GM18505 (cell line): ENCODE results near the gene PALM2AKAP2.

Source experiments
- ATAC-seq: cut with Tn5 transposase; IDR thresholded peaks from one replicate; pipeline ENCODE4 v1.9.1; 2021; ENCODE audit not compliant: unreplicated experiment
- POLR2A ChIP-seq: IDR thresholded peaks from 4 replicates; pipeline ENCODE4 v1.6.1; 2011; ENCODE audit warnings: borderline replicate concordance; ENCODE audit not compliant: insufficient read depth, insufficient read length; ENCODE audit errors: extremely low read depth

PALM2AKAP2 gene

DNA sequence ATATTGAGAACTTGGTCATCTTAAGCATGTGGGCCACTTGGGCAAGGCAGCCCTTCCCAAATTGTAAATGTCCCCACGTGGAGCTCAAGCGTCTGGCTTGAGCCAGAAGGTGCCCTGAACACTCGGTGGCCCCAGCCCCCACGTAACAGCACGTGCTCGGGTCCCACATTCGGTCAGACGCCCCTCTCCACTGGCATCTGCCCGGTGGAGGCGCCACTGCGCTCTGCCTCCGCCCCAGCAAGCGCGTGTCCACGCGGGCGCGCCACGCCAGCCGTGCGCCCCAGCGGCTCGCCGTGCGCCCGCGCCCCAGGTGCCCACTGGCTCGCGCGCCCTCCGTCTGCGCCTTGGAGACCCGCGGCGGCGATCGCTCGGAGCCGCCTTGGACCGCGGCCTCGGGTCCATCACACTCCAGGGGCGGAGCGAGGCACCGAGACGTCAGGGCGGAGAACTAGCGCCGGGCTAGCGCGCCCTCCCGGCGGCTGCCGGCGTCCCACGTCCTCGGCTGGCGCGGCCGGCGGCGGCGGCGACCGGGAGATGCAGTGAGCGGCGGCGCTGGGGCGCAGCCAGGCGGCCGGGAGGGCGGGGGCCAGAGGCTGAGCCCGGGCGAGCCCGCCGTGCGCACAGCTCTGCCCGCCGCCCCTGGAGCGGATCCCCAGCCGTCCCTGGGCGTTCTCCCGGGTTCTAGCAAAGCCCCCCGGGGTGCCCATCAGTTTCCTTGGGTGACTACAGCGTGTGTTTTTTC is at the start of gene PALM2AKAP2:
Gene PALM2AKAP2 (plus strand): TSS at position 488 of the 742 bp plus-strand sequence. CDS start 291 bp downstream, outside the sequence.
- TF ChIP-seq POLR2A = no peak
- ATAC-seq = no peak

DNA sequence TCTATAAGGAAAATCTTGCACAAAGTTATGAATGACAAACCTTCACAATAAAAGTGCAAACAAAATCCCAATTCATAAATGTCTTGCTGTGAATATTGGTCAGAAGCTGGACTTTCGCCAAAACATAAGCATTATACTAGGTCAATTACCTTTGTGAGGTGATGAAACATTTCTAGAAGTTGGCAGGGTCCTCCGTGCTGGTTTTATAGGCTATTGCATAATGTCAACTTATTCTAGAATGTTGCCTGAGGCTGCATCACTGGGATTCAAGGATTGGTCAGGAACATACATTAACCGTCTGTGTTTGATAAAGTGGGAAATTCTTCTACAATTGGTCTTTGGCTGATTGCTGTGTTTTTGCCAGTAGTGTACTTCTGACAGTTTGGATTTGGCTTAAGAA is 49.8 kb upstream of the PALM2AKAP2 start:
- TF ChIP-seq POLR2A = no peak
- no peak for ATAC-seq

DNA sequence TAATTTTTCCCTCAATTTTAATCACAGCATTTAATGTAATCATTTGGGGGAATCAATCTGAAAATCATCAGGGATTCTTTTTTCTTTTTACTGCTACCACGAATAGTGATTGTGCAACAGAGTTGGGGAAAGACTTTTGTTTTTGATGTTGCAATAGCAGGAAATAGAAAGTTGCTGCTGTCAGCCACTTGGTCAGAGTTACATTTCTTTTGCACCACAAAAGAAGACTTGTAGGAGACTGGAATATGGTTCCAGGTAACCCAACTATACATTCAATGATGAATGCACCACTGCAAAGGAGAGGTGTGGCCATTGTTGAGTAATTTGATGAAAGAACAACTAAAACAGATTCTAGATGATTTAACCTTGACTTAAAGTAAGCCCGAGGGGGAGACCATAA is 46.3 kb upstream of the PALM2AKAP2 start:
- no peak for TF ChIP-seq POLR2A
- no peak for ATAC-seq

DNA sequence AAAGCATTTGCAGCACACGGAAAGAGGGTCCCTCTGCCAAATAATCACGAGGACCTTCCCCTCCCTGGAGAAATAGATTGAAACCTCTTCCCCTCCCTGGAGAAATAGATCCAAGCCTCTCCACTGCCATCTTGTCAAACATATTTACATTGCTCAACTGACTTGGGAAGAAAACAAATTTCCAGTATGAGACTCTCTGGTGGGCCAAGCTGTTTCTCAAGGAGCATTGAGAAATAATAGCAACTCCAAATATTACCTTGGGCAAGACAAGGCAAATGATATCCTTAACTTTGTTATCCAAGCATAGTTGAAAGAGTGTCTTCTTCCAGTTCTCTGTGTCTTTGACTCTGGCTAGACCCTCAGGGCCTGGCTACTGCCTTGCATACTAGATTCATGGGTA is 45.2 kb upstream of the PALM2AKAP2 start:
- no peak for ATAC-seq
- TF ChIP-seq POLR2A = no peak

DNA sequence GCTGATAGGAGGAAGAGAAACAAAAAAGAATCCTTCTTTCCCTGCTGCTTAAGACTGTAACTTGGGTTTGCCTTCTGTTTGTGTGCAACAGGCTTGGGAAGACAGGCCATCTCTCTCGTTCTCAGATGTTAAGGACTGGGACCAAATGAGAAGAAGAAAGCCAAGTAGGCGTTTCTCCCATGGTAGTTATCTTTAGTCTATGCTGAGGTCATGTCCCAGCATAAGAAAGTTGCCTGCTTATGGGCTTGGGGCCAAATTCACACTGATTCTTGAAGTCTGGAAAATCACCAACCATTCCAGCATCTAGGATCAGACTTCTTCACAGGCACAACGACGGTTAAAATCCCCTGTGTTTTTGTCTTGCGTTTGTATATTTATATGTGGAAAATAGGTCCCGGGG is 44.2 kb upstream of the PALM2AKAP2 start:
- ATAC-seq = no peak
- TF ChIP-seq POLR2A = no peak

GRCh38 chr9:109737295-109737694 is 42.7 kb upstream of the PALM2AKAP2 start:
- ATAC-seq = no peak
- TF ChIP-seq POLR2A = no peak

- no peak for TF ChIP-seq POLR2A
- ATAC-seq = no peak
Measured at GRCh38 chr9:109739760-109740159, 40.2 kb upstream of the PALM2AKAP2 start.

GRCh38 chr9:109742776-109743348 is 37.1 kb upstream of the PALM2AKAP2 start:
- no peak for ATAC-seq
- no peak for TF ChIP-seq POLR2A

DNA sequence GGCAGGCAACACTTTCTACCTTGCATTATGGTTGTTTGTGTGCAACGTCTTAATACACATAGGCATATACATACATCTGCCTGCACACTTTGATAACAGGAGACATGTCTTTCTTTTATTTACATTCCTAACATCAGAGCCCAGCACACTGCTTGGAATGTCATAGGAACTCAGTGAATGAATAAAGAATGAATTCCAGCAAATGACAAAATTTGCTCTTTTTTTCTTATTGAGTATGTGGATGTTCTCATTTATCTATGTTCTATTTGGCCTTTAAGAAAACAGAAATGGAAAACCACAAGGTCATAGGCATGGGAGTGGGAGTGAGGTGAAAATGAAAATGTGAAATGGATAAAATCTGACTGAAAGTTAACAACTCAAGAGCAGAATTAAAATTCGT is 36.3 kb upstream of the PALM2AKAP2 start:
- no peak for TF ChIP-seq POLR2A

GRCh38 chr9:109745335-109746283 is 34.4 kb upstream of the PALM2AKAP2 start:
- ATAC-seq = no peak
- no peak for TF ChIP-seq POLR2A

More for the DNA sequence above, 36.3 kb upstream of the PALM2AKAP2 start:
- ATAC-seq = no peak

GRCh38 chr9:109751253-109751652 is 28.7 kb upstream of the PALM2AKAP2 start:
- ATAC-seq = no peak
- TF ChIP-seq POLR2A = no peak

DNA sequence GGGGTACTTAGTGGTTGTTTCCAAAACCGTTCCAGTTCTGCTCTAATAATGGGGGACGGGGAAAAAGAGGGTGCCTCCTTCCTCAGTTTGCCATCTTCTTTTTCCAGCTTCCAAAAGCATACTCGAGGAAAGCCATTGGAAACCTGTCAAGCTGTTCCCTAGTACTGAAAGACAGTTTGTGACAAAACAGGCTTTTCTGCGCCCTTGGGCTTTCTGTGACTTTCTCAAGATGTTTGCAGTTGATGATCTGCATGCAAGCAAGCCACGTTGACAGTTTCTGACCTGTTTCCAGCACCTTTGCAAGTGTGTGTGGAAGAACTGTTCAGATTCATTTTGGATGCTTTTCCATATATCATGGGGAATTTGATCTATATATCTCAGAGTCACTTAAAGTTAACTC is 26.7 kb upstream of the PALM2AKAP2 start:
- no peak for ATAC-seq
- no peak for TF ChIP-seq POLR2A

GRCh38 chr9:109755040-109755439 is 25.0 kb upstream of the PALM2AKAP2 start:
- TF ChIP-seq POLR2A = no peak

DNA sequence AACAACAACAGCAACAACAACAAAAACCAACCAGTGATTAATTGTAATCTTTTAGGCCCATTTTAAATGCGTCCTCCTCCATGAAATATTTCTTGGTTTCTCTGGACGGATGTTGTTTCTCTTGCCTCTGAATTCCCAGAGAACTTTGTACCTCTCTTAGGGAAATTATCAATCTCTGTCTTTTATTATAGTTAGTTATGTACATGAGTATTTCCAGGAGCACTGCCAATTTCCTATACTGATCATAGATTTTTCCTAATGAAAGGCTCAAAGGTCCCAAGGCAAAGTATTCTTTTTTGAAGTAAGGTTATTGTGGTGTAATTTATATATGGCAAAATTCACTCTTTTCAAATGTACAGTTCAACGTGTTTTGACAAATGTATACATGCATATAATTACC is 20.4 kb upstream of the PALM2AKAP2 start:
- no peak for ATAC-seq
- TF ChIP-seq POLR2A = no peak

More at GRCh38 chr9:109755040-109755439, 25.0 kb upstream of the PALM2AKAP2 start:
- no peak for ATAC-seq

DNA sequence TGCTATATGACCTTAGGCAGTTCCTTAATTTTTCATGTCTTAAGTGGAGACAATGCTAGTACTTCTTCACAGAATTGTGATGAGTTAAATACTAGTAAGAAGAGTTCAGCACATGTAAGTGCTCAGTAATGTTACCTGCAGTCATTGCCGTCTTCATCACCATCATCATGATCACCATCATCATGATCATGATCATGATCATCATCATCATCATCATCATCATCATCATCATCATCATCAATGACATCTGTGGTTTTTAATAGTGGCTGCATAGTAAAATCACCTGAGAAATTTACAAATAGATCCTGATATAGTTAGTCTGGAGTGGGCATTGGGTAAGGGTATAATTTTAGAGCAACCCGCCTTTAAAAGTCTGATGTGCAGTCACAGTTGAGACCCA is 14.7 kb upstream of the PALM2AKAP2 start:
- TF ChIP-seq POLR2A = no peak
- no peak for ATAC-seq
